Small intestine (tissue), 7 donors: ENCODE results near the gene RNF39. TPM values are rescaled to one million over a fixed set of nuclear protein-coding genes. Genes with fewer than 3 reads are reported as not detected.

Experiments
- DNase-seq, 2 donors: peaks; one replicate each; pipeline versions ENCODE4 v3.0.0 to v3.0.0-alpha.2; 2013
- FAIRE-seq: peaks from 2 replicates; lab custom pipeline; 2012; peaks lifted over from hg19 to GRCh38; lab: Jason Lieb, UNC
- H3K27ac ChIP-seq, 3 donors: one replicate each; pipeline ENCODE4 v1.5.1; 2013; ENCODE audit warnings: low read length in 2 of 3, mild to moderate bottlenecking in 2 of 3, control low read depth in 1 of 3, inconsistent platforms in 1 of 3, low read depth in 1 of 3, moderate library complexity in 1 of 3
- H3K27me3 ChIP-seq, 3 donors: one replicate each; pipeline ENCODE4 v1.6.1; 2013; ENCODE audit warnings: low read length in 3 of 3, inconsistent platforms in 1 of 3; ENCODE audit not compliant: control insufficient read depth in 3 of 3, insufficient read depth in 3 of 3
- H3K36me3 ChIP-seq, 3 donors: one replicate each; pipeline ENCODE4 v1.6.1; 2013; ENCODE audit warnings: low read length in 3 of 3, inconsistent platforms in 1 of 3, low read depth in 1 of 3, mild to moderate bottlenecking in 1 of 3, moderate library complexity in 1 of 3; ENCODE audit not compliant: control insufficient read depth in 3 of 3, insufficient read depth in 2 of 3
- H3K4me1 ChIP-seq, 3 donors: one replicate each; pipeline ENCODE4 v1.6.1; 2013; ENCODE audit warnings: low read length in 2 of 3, inconsistent platforms in 1 of 3, low read depth in 1 of 3, mild to moderate bottlenecking in 1 of 3, moderate library complexity in 1 of 3; ENCODE audit not compliant: control insufficient read depth in 3 of 3, insufficient read depth in 2 of 3
- H3K4me3 ChIP-seq, 3 donors: one replicate each; pipeline ENCODE4 v1.5.1; 2013; ENCODE audit warnings: low read length in 3 of 3, control low read depth in 1 of 3, inconsistent platforms in 1 of 3, low read depth in 1 of 3, mild to moderate bottlenecking in 1 of 3, moderate library complexity in 1 of 3
- H3K9me3 ChIP-seq, 2 donors: one replicate each; pipeline ENCODE4 v1.6.1; 2013; ENCODE audit warnings: low read depth in 1 of 2, low read length in 1 of 2; ENCODE audit not compliant: control insufficient read depth in 2 of 2, insufficient read depth in 1 of 2
- WGBS, 3 donors: extraction: QIAGEN DNeasy Blood & Tissue Kit; methylation state at CpG; one replicate each; pipeline ENCODE4 v1.1.7; 2013; 5-methylcytosine and 5-hydroxymethylcytosine counted together
- polyA plus RNA-seq, 4 donors: library from polyadenylated mRNA; stranded (reverse) in 3 of 4; unstranded in 1 of 4; fragments of 200-250 nt in 3 of 4; fragments of 120-200 nt in 1 of 4; gene quantifications; one replicate each; pipeline versions ENCODE4 v1.2.1 to v1.2.3, GENCODE V29; 2013
- donor health status: healthy with polysubstance abuse.
- donor health status: control.
- donor health status: control.
- donor health status: Bipolar disorder and iron deficiency.
- donor health status: healthy.

Gene RNF39
- polyA plus RNA-seq, 4 donors = 0.18 to 0.78 (median 0.25) TPM

GRCh38 chr6:30112402-30112994, 36.9 kb upstream of the RNF39 start:
- WGBS, 3 donors = 69 to 79% (median 75%) methylated on average over 10 of the region's 10 CpGs
- H3K4me3 ChIP-seq = peak overlapping the region; percentile 27 to 44 (median 44)
- FAIRE-seq = no peak
- H3K4me1 ChIP-seq = peaks cover 4 to 25% (median 4%) of the 10 kb centered on the region in 3 donors
- H3K27ac ChIP-seq = peak overlapping the region; percentile 67 to 74 (median 73)
- H3K27me3 ChIP-seq = peaks cover 0 to 27% (median 4%) of the 10 kb centered on the region in 3 donors
- no peak for DNase-seq
- no peaks in the 10 kb centered on the region for H3K9me3 ChIP-seq
- peaks cover 0 to 3% (median 0%) of the 10 kb centered on the region in 3 donors for H3K36me3 ChIP-seq

GRCh38 chr6:30111266-30111856, 35.8 kb upstream of the RNF39 start:
- DNase-seq (peak; percentile 35 to 45), FAIRE-seq (no peak)
- 61 to 69% (median 64%) methylated on average over 27 of the region's 27 CpGs for WGBS, 3 donors
- Histone ChIP-seq H3K4me3 (peak overlapping the region in 2 of 3 donors; percentile 27 to 44), H3K4me1 (peaks cover 4 to 25% (median 4%) of the 10 kb centered on the region in 3 donors), H3K27me3 (peaks cover 0 to 27% (median 4%) of the 10 kb centered on the region in 3 donors), H3K27ac (peak overlapping the region in 2 of 3 donors; percentile 39 to 67), H3K36me3 (peaks cover 0 to 3% (median 0%) of the 10 kb centered on the region in 3 donors), H3K9me3 (no peaks in the 10 kb centered on the region)

DNA sequence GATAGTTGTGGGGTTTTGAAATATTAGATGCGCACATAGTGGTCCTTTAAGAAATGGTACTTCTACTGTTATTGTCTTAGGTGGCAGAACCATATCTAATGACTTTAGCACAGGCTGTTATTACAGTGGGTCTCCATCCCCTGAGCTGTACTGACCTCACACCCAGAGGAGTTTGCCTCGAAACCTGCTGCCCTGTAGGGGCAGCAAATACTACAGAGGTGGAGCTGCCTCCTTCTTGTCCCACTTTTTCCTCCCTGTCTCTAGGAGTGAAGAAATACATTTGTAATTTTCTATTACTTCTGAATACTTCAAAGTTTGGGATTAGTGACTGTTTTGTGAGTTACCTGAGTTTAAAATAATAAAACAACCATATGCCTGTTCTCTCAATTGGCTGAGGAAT, 29.1 kb upstream of the RNF39 start:
- no peaks in the 10 kb centered on the region for H3K9me3 ChIP-seq
- WGBS, 3 donors = 84 to 85% (median 84%) methylated on average over 2 of the region's 2 CpGs
- FAIRE-seq = no peak
- peaks cover 0 to 10% (median 0%) of the 10 kb centered on the region in 3 donors for H3K36me3 ChIP-seq
- DNase-seq = no peak
- H3K4me3 ChIP-seq = no peak overlapping the region
- H3K27ac ChIP-seq = no peak overlapping the region
- H3K4me1 ChIP-seq = peaks cover 6 to 30% (median 14%) of the 10 kb centered on the region in 3 donors
- H3K27me3 ChIP-seq = peaks cover 0 to 17% (median 10%) of the 10 kb centered on the region in 3 donors

GRCh38 chr6:30103872-30104179, 28.3 kb upstream of the RNF39 start:
- Histone ChIP-seq H3K4me3 (peak overlapping the region in 2 of 3 donors; percentile 38 to 47), H3K27me3 (peaks cover 0 to 17% (median 9%) of the 10 kb centered on the region in 3 donors), H3K36me3 (peaks cover 0 to 10% (median 0%) of the 10 kb centered on the region in 3 donors), H3K27ac (peak overlapping the region; percentile 63 to 86 (median 70)), H3K4me1 (peaks cover 6 to 30% (median 14%) of the 10 kb centered on the region in 3 donors), H3K9me3 (no peaks in the 10 kb centered on the region)
- no peak for DNase-seq
- FAIRE-seq = no peak
- WGBS, 3 donors = 35 to 50% (median 37%) methylated on average over 3 of the region's 3 CpGs

DNA sequence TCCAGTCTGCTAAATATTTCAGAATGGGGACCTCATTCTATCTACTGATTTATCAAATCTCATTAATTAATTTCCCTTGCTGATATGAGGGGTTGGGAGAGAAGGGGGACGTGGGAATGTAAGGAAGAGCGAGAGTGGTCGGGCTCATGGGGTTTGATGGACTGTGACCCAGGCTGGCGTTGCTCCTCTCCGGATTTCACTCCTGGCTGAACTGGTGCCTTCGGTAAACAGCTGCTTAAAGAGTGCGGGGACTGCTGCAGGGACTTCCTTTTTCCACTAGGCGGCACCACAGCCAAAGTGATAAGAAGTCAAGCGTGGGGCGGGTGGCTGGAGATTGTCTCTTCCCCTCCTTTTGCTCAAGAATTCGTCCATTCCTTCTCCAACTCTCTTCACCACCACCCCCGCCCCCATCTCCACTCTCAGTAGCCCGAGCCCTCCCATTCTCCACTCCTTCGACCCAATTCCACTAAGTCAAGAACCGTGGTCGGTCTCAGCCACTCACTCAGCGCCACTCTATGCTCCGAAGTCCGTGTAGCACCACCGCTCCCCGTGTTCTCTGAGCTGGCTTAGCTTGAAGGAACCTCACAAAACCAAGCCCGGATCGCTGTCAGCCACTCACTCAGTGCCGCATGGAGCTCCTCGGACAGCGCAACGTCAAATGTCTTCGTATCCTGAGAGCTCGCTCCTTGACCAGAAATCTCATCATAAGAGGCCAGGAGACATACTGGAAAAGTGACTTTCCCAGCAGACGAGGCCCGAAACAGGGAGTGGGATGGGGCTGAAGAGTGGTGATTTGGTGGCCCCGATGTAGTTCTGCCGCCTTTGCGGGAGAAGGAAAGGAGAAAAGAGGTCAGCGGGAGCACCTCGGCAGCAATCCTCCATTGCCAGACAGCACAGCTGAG, 27.7 kb upstream of the RNF39 start:
- Histone ChIP-seq H3K36me3 (peaks cover 0 to 10% (median 0%) of the 10 kb centered on the region in 3 donors), H3K27ac (peak overlapping the region; percentile 64 to 86 (median 70)), H3K4me3 (peak overlapping the region in 2 of 3 donors; percentile 38 to 47), H3K9me3 (no peaks in the 10 kb centered on the region), H3K4me1 (peaks cover 4 to 35% (median 14%) of the 10 kb centered on the region in 3 donors), H3K27me3 (peaks cover 0 to 17% (median 7%) of the 10 kb centered on the region in 3 donors)
- 1 to 4% (median 3%) methylated on average over 36 of the region's 36 CpGs for WGBS, 3 donors
- DNase-seq (peak; percentile 95 to 96), FAIRE-seq (no peak)

DNA sequence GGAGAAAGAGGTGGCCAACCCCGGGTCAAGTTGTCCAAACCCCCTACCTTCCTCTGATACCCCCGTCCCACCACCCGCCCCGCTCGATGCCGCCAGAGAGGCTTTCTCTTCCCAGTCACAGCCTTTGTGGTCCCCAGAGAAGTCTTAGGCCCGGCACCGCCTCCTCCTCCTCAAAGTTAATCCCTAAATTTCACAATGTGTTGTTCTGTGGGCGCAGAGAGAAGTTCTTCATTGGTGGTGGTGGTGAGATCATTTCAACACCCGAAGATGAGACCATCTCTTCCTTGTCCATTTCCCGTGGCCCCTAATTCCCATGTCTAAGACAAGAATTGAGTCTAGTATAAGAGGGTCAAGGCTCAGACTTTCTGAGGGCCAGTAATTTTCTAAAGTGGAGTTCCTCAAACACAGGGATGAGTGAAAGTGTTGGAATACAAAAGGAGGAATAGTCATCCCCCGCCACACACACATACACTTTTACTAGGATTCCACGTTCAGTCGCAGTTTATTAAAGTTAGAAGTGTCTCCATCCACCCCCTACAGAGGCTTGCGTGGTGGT, 26.9 kb upstream of the RNF39 start:
- Histone ChIP-seq H3K4me1 (peaks cover 4 to 41% (median 14%) of the 10 kb centered on the region in 3 donors), H3K27me3 (peaks cover 0 to 17% (median 11%) of the 10 kb centered on the region in 3 donors), H3K27ac (peak overlapping the region; percentile 52 to 86 (median 64)), H3K36me3 (peaks cover 0 to 8% (median 0%) of the 10 kb centered on the region in 3 donors), H3K9me3 (no peaks in the 10 kb centered on the region), H3K4me3 (peak overlapping the region in 2 of 3 donors; percentile 19 to 44)
- WGBS, 3 donors = 20 to 36% (median 32%) methylated on average over 15 of the region's 15 CpGs
- FAIRE-seq (no peak), DNase-seq (peak; percentile 27 to 54)

DNA sequence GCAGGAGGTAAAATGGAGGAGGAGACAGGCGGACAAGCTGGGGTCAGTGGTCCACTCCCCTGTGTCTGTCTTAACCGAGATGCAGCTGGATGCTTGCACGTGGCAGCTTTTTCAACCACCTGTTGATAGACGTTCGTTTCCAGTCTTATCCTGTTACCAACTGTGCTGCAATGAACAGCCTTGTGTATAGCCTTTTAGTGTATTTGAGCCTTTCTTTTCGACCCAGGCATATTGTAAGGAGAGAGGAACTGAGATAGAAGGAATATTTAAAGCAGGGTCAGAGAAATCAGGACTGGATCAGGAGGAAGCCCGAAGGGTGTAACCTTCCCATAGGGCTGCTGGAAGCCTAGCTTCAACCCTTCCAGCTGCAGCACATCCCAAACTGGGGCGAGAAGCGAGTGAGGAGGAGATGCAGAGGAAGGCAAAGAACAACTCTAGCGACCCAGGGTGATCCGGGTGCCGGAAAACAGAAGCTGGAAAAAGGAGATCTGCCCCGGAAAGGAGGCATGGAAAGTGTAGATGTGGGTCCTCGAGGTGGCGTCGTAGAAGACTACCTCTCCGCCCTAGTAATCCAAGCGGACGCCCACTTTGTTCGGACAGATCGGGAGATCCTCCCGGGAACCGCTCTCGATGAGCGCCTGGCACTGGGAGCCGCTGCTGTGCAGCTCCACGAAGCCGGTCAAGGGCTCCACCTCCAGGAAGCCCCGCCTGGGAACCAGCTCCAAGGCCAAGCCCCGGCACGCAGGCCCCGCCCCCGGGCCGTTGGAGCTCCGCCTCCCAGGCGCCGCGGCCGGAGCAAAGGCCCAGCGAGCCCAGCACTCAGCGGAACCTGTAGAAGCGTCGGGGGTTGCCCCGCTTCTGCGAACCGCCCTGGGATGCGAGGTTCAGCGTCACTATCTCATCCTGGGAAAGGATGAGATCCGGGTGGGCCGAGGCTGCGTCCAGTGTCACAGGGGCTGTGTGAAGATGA, 26.2 kb upstream of the RNF39 start:
- H3K4me3 ChIP-seq = peak overlapping the region in 2 of 3 donors; percentile 33 to 44
- peaks cover 0 to 17% (median 11%) of the 10 kb centered on the region in 3 donors for H3K27me3 ChIP-seq
- DNase-seq (peak; percentile 93 to 94), FAIRE-seq (no peak)
- H3K9me3 ChIP-seq = no peaks in the 10 kb centered on the region
- H3K27ac ChIP-seq = peak overlapping the region; percentile 52 to 86 (median 64)
- peaks cover 4 to 49% (median 14%) of the 10 kb centered on the region in 3 donors for H3K4me1 ChIP-seq
- H3K36me3 ChIP-seq = peaks cover 0 to 7% (median 0%) of the 10 kb centered on the region in 3 donors
- WGBS, 3 donors = 1 to 2% (median 2%) methylated on average over 51 of the region's 51 CpGs
